ENCODE data around the gene MROH2A. TPM values are rescaled to one million over a fixed set of nuclear protein-coding genes. Genes with fewer than 3 reads are reported as not detected.

Gene MROH2A
- polyA plus RNA-seq, 6 donors from 2014 or later, result not detected

- ATAC-seq (ENCODE audit: low read depth in 2 of 2), result no peak
- H3K9me3 Mint-ChIP-seq, result no peaks in the 10 kb centered on the region
- no peaks in the 10 kb centered on the region for H3K4me1 Mint-ChIP-seq
- H3K27ac Mint-ChIP-seq, result no peak overlapping the region
- peaks cover 6 to 18% (median 13%) of the 10 kb centered on the region in 3 donors for H3K27me3 Mint-ChIP-seq
- DNase-seq, result no peak
- no peaks in the 10 kb centered on the region for H3K36me3 Mint-ChIP-seq
- no peak overlapping the region for H3K4me3 Mint-ChIP-seq
These were observed 32.3 kb downstream of the MROH2A start for GRCh38 chr2:233810385-233810784.

- peaks cover 6 to 20% (median 13%) of the 10 kb centered on the region in 3 donors for H3K27me3 Mint-ChIP-seq
- no peaks in the 10 kb centered on the region for H3K36me3 Mint-ChIP-seq
- DNase-seq, result no peak
- no peak overlapping the region for H3K4me3 Mint-ChIP-seq
- no peaks in the 10 kb centered on the region for H3K4me1 Mint-ChIP-seq
- H3K9me3 Mint-ChIP-seq, result no peaks in the 10 kb centered on the region
- H3K27ac Mint-ChIP-seq, result no peak overlapping the region
- no peak for ATAC-seq (ENCODE audit: low read depth in 2 of 2)
These were observed 33.0 kb downstream of the MROH2A start for GRCh38 chr2:233811087-233811486.

- no peaks in the 10 kb centered on the region for H3K9me3 Mint-ChIP-seq
- H3K27ac Mint-ChIP-seq, result no peak overlapping the region
- H3K27me3 Mint-ChIP-seq, result peaks cover 6 to 25% (median 13%) of the 10 kb centered on the region in 3 donors
- ATAC-seq (ENCODE audit: low read depth in 2 of 2), result no peak
- no peak for DNase-seq
- no peaks in the 10 kb centered on the region for H3K36me3 Mint-ChIP-seq
- H3K4me1 Mint-ChIP-seq, result no peaks in the 10 kb centered on the region
- H3K4me3 Mint-ChIP-seq, result no peak overlapping the region
These were observed 33.6 kb downstream of the MROH2A start for GRCh38 chr2:233811732-233812131.

GRCh38 chr2:233813236-233814055, 35.3 kb downstream of the MROH2A start:
- H3K36me3 Mint-ChIP-seq, result no peaks in the 10 kb centered on the region

GRCh38 chr2:233814056-233814835, 36.1 kb downstream of the MROH2A start:
- Mint-ChIP-seq H3K27me3 (peaks cover 6 to 41% (median 17%) of the 10 kb centered on the region in 3 donors), H3K27ac (no peak overlapping the region), H3K4me3 (no peak overlapping the region), H3K4me1 (no peaks in the 10 kb centered on the region), H3K36me3 (no peaks in the 10 kb centered on the region), H3K9me3 (no peaks in the 10 kb centered on the region)
- DNase-seq (no peak), ATAC-seq (ENCODE audit: low read depth in 2 of 2) (no peak)

More at GRCh38 chr2:233813236-233814055, 35.3 kb downstream of the MROH2A start:
- H3K27me3 Mint-ChIP-seq, result peaks cover 6 to 41% (median 19%) of the 10 kb centered on the region in 3 donors
- ATAC-seq (ENCODE audit: low read depth in 2 of 2) (no peak), DNase-seq (no peak)
- H3K4me3 Mint-ChIP-seq, result no peak overlapping the region
- no peak overlapping the region for H3K27ac Mint-ChIP-seq
- no peaks in the 10 kb centered on the region for H3K9me3 Mint-ChIP-seq
- no peaks in the 10 kb centered on the region for H3K4me1 Mint-ChIP-seq

- DNase-seq (no peak), ATAC-seq (ENCODE audit: low read depth in 2 of 2) (no peak)
- peaks cover 4 to 40% (median 15%) of the 10 kb centered on the region in 3 donors for H3K27me3 Mint-ChIP-seq
- no peaks in the 10 kb centered on the region for H3K9me3 Mint-ChIP-seq
- no peaks in the 10 kb centered on the region for H3K4me1 Mint-ChIP-seq
- no peak overlapping the region for H3K27ac Mint-ChIP-seq
- H3K36me3 Mint-ChIP-seq, result no peaks in the 10 kb centered on the region
- no peak overlapping the region for H3K4me3 Mint-ChIP-seq
These were observed 37.7 kb downstream of the MROH2A start for GRCh38 chr2:233815861-233816260.

- no peaks in the 10 kb centered on the region for H3K9me3 Mint-ChIP-seq
These were observed 38.2 kb downstream of the MROH2A start for GRCh38 chr2:233816334-233816733.

GRCh38 chr2:233816771-233817170, 38.6 kb downstream of the MROH2A start:
- Mint-ChIP-seq H3K9me3 (no peaks in the 10 kb centered on the region), H3K4me3 (no peak overlapping the region), H3K27ac (no peak overlapping the region), H3K27me3 (peaks cover 8 to 37% (median 11%) of the 10 kb centered on the region in 3 donors), H3K36me3 (no peaks in the 10 kb centered on the region), H3K4me1 (no peaks in the 10 kb centered on the region)
- ATAC-seq (ENCODE audit: low read depth in 2 of 2) (no peak), DNase-seq (no peak)

More at GRCh38 chr2:233816334-233816733, 38.2 kb downstream of the MROH2A start:
- ATAC-seq (ENCODE audit: low read depth in 2 of 2) (no peak), DNase-seq (no peak)
- peaks cover 7 to 41% (median 11%) of the 10 kb centered on the region in 3 donors for H3K27me3 Mint-ChIP-seq
- H3K4me3 Mint-ChIP-seq, result peak overlapping the region in 1 of 8 donors; percentile 36
- H3K4me1 Mint-ChIP-seq, result no peaks in the 10 kb centered on the region
- H3K27ac Mint-ChIP-seq, result no peak overlapping the region
- H3K36me3 Mint-ChIP-seq, result no peaks in the 10 kb centered on the region

GRCh38 chr2:233817361-233817911, 39.3 kb downstream of the MROH2A start:
- no peak for ATAC-seq (ENCODE audit: low read depth in 2 of 2)
- Mint-ChIP-seq H3K9me3 (no peaks in the 10 kb centered on the region), H3K27ac (no peak overlapping the region), H3K4me1 (no peaks in the 10 kb centered on the region), H3K27me3 (peaks cover 8 to 31% (median 11%) of the 10 kb centered on the region in 3 donors), H3K4me3 (no peak overlapping the region), H3K36me3 (no peaks in the 10 kb centered on the region)
- DNase-seq, result no peak

GRCh38 chr2:233817995-233818638, 40.0 kb downstream of the MROH2A start:
- no peaks in the 10 kb centered on the region for H3K9me3 Mint-ChIP-seq
- ATAC-seq (ENCODE audit: low read depth in 2 of 2), result no peak
- peaks cover 8 to 31% (median 11%) of the 10 kb centered on the region in 3 donors for H3K27me3 Mint-ChIP-seq
- DNase-seq, result no peak
- H3K36me3 Mint-ChIP-seq, result no peaks in the 10 kb centered on the region
- no peak overlapping the region for H3K27ac Mint-ChIP-seq
- H3K4me3 Mint-ChIP-seq, result no peak overlapping the region
- H3K4me1 Mint-ChIP-seq, result no peaks in the 10 kb centered on the region

GRCh38 chr2:233818639-233819621, 40.8 kb downstream of the MROH2A start:
- ATAC-seq (ENCODE audit: low read depth in 2 of 2) (no peak), DNase-seq (no peak)
- Mint-ChIP-seq H3K4me1 (no peaks in the 10 kb centered on the region), H3K4me3 (no peak overlapping the region), H3K27ac (no peak overlapping the region), H3K27me3 (peaks cover 8 to 31% (median 11%) of the 10 kb centered on the region in 3 donors), H3K9me3 (no peaks in the 10 kb centered on the region), H3K36me3 (no peaks in the 10 kb centered on the region)

All from naive B cell (primary cell).